Hepatocyte (in vitro differentiated cells): ENCODE measurements around the gene TNN.

Source experiments
- CTCF ChIP-seq: fragments of 200-600 bp; sonication (generic); IDR thresholded peaks from 2 replicates; pipeline ENCODE4 v1.5.1; 2016; ENCODE audit warnings: antibody characterized with exemption, mild to moderate bottlenecking; ENCODE audit not compliant: poor library complexity
- EZH2 ChIP-seq: fragments of 200-600 bp; sonication (generic); IDR thresholded peaks from 2 replicates; pipeline ENCODE4 v1.6.1; 2016; ENCODE audit warnings: antibody characterized with exemption, mild to moderate bottlenecking, borderline replicate concordance

GRCh38 chr1:175099916-175100315, 32.3 kb downstream of the TNN start:
- no peak for TF ChIP-seq CTCF
- no peak for TF ChIP-seq EZH2
